Stimulated activated memory B cell treated with anti-CD40 and anti-IgM and Interleukin-4, amounts not matched to agents 10 μg/mL and 1 μg/mL and 100 μg/mL, for 72 hours (primary cell): ENCODE measurements around the gene PHACTR1.
A peak's percentile ranks its signal among the peaks of the same experiment; 100 is the strongest.
"Not testable (repeated sequence)": the region's sequence is repeated elsewhere in the genome, so short reads cannot be mapped to it uniquely, and the experiment has no call there.

Experiments
- ATAC-seq: fragments of 150-1000 bp; cut with Tn5 transposase; 2 replicates; pipeline ENCODE4 v1.10.0; 2021
- H3K27ac Mint-ChIP-seq: one replicate; pipeline ENCODE4 v1.8.0; 2022; ENCODE audit warnings: mild to moderate bottlenecking, mixed read lengths
- H3K27me3 Mint-ChIP-seq: one replicate; pipeline ENCODE4 v1.8.0; 2022; ENCODE audit warnings: mixed read lengths
- H3K36me3 Mint-ChIP-seq: one replicate; pipeline ENCODE4 v1.8.0; 2022; ENCODE audit warnings: mixed read lengths
- H3K4me1 Mint-ChIP-seq: one replicate; pipeline ENCODE4 v1.8.0; 2022; ENCODE audit warnings: mixed read lengths
- H3K4me3 Mint-ChIP-seq: one replicate; pipeline ENCODE4 v1.8.0; 2022; ENCODE audit warnings: mild to moderate bottlenecking, moderate library complexity, mixed read lengths
- H3K9me3 Mint-ChIP-seq: one replicate; pipeline ENCODE4 v1.8.0; 2022; ENCODE audit warnings: mixed read lengths

The PHACTR1 gene

DNA sequence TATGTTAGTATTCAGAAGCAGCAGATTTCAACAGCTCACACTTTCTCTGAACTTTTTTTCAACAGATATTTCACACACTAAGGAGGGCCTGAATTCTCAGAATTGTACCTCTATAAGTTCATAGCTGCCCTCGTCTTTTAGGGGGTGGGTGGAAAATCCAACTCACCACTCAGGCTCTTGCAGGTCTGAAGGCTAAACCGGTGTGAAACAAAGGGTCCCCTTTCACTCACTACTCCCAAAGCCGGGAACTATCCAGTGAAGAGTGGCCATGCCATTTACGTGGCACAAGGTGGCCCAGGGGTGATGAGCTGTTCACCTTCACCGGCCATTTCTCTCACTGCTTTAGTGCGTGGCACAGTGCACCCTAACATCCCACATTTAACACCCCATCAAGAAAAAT is 587.5 kb downstream of the PHACTR1 start:
- H3K9me3 Mint-ChIP-seq = no peaks in the 10 kb centered on the region
- no peaks in the 10 kb centered on the region for H3K27me3 Mint-ChIP-seq
- peaks cover 61% of the 10 kb centered on the region for H3K36me3 Mint-ChIP-seq
- peak overlapping the region; percentile 59 for H3K4me3 Mint-ChIP-seq
- H3K4me1 Mint-ChIP-seq = peaks cover 59% of the 10 kb centered on the region
- H3K27ac Mint-ChIP-seq = peak overlapping the region; percentile 93
- no peak for ATAC-seq

DNA sequence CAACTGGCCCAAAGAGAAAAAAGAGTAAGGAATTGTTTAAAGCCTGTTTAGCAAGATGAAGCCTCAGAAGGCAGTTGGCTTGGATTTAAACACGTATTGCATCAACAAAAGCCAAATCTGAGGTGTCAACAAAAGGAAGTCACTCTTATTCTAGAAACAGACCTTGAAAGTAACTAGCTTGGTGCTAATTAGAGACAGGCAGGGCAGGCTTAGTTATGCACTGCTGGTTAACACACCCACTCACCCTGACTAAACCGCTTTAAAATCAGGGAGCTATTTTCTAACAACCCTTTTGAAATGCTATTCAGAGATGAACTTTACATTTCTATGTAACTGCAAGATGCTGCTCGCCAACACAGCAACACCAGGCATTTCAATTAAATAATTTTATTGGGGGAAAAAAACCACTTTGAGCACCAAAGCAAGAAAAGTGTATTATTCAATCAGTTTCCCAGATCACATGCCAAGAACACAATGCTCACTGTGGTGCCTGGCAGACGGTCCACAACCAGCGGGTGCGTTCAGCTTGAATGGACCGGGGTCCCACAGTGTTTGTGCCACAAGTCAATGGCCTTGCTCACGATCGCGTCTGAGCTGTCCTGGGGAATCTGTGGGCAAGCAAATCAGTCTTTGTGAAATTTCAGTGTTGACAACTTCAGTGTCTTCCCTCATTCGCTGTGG is 588.2 kb downstream of the PHACTR1 start:
- H3K36me3 Mint-ChIP-seq = peaks cover 61% of the 10 kb centered on the region
- peaks cover 53% of the 10 kb centered on the region for H3K4me1 Mint-ChIP-seq
- ATAC-seq = peak; percentile 73
- H3K4me3 Mint-ChIP-seq = peak overlapping the region; percentile 59
- H3K27ac Mint-ChIP-seq = peak overlapping the region; percentile 93
- no peaks in the 10 kb centered on the region for H3K27me3 Mint-ChIP-seq
- H3K9me3 Mint-ChIP-seq = no peaks in the 10 kb centered on the region

DNA sequence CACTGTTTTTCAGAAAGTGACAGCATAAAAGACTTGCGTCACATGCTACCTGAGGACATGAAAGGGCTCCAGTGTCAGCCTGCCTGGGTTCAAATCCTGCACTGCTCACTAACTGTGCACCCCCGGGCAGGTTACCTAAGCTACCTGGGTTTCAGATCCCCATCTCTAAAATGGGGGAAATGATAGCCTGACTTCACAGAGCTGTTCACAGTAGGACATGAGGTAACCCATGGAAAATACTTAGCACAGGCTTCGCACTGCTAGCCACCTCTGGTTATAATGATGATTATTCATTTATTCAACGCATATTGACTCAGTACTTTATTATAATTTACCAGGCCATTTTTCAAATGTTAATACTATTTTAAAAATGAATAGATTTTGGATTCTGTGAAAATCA is 588.7 kb downstream of the PHACTR1 start:
- Mint-ChIP-seq H3K27ac (peak overlapping the region; percentile 93), H3K27me3 (no peaks in the 10 kb centered on the region), H3K36me3 (peaks cover 60% of the 10 kb centered on the region), H3K9me3 (no peaks in the 10 kb centered on the region), H3K4me3 (no peak overlapping the region), H3K4me1 (peaks cover 47% of the 10 kb centered on the region)
- ATAC-seq = no peak

DNA sequence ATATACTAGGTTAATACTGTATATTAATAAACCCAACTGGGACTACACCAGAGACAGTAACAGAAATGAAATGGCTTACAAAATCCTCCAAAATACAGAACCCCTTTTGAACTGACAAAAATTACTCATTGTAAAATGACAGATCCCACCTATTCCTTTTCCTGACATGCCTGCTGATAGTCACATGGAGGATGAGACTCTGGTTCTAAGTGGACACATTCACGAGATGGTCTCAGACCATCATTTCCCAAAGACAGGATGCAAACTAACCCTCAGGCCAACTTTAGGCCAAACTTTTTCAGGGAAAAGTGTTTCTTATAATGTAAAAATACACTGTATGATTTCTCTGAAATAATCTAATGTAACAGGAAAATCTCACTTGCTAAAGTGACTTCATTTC is 589.2 kb downstream of the PHACTR1 start:
- no peak for ATAC-seq
- H3K27ac Mint-ChIP-seq = no peak overlapping the region
- H3K4me1 Mint-ChIP-seq = peaks cover 42% of the 10 kb centered on the region
- no peaks in the 10 kb centered on the region for H3K9me3 Mint-ChIP-seq
- no peak overlapping the region for H3K4me3 Mint-ChIP-seq
- no peaks in the 10 kb centered on the region for H3K27me3 Mint-ChIP-seq
- H3K36me3 Mint-ChIP-seq = peaks cover 55% of the 10 kb centered on the region

DNA sequence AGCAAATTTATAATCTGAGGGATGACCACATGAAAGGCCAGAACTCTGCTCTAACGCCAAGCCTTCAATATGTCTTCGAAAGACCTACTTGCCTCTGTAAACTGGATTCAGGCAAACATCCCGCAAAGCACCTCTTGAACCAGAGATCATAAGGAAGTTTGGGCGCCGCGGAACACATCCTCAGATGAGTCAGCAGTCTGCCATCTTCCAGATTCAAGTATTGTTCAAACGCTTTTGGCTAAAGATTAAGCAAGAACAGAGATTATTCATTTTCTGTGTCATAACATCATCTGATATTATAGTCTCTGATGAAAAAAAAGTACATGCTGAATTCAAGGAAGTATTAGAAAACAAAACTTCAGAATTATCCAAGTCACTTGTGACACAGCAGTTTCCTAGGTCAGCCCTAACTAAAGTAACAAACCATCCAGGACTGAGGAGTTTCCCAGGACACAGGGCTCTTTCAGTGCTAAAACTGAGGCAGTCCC is 591.0 kb downstream of the PHACTR1 start:
- H3K4me3 Mint-ChIP-seq = no peak overlapping the region
- peaks cover 27% of the 10 kb centered on the region for H3K4me1 Mint-ChIP-seq
- no peaks in the 10 kb centered on the region for H3K9me3 Mint-ChIP-seq
- peaks cover 55% of the 10 kb centered on the region for H3K36me3 Mint-ChIP-seq
- ATAC-seq = no peak
- no peak overlapping the region for H3K27ac Mint-ChIP-seq
- H3K27me3 Mint-ChIP-seq = no peaks in the 10 kb centered on the region

DNA sequence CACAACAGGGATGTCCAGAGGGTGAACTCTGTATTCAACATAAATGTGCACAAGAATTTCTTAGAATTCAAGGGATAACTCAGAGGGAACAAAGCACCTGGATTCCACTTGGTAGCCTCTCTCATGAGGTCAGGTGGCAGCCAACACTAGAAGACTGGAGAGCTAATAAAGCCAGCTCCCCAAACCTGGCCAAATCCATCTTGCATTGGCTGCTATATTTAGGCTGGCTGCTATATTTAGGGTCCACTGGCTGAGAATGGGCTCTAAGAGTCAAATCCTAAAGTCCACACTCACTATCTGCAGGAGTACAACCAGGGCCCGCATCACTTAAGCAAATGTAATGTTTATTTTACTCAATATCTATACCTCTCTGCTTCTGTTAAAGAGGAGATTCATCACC is 591.8 kb downstream of the PHACTR1 start:
- Mint-ChIP-seq H3K9me3 (no peaks in the 10 kb centered on the region), H3K4me1 (peaks cover 19% of the 10 kb centered on the region), H3K4me3 (no peak overlapping the region), H3K36me3 (peaks cover 48% of the 10 kb centered on the region), H3K27ac (no peak overlapping the region), H3K27me3 (no peaks in the 10 kb centered on the region)
- no peak for ATAC-seq

DNA sequence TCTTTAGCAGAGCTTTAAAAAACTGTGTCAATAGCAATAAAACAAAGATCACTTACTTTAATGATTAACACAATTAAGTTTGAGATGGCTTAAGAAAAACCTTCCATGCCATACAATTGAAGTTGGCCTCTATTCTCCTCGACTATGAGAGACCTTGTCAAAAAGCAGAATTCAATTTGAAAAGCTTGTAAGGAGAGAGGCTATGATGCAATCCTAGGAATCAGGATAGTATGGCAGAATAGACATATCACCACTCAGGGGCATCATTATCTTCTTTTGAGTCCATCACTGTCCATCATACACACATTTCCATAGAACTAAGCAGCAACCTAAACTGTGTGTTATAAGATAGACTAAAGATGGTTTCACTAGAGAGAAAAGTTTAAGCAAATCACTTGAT is 594.6 kb downstream of the PHACTR1 start:
- peaks cover 66% of the 10 kb centered on the region for H3K36me3 Mint-ChIP-seq
- no peak for ATAC-seq
- no peaks in the 10 kb centered on the region for H3K27me3 Mint-ChIP-seq

DNA sequence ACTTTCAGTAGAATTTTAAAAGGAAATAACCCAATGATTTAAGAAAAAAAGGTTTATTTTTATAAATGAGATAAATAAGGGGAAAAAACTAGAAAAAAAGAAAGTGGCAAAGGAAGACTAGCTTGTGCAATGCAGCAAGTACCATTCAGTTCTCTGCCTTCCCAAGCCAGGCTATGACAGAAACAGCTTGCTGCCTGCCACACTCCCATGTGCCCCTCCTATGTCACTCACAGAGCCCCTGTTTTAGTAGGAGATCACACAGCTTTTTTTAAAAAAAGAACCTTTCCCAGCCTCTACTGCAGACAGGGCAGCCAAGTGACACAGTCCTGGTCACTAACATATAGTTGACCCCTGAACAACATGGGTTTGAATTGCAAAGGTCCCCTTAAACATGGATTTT is 598.2 kb downstream of the PHACTR1 start:
- H3K4me1 Mint-ChIP-seq = no peaks in the 10 kb centered on the region
- peaks cover 69% of the 10 kb centered on the region for H3K36me3 Mint-ChIP-seq
- H3K9me3 Mint-ChIP-seq = no peaks in the 10 kb centered on the region
- no peak overlapping the region for H3K27ac Mint-ChIP-seq
- no peak overlapping the region for H3K4me3 Mint-ChIP-seq
- no peak for ATAC-seq
- no peaks in the 10 kb centered on the region for H3K27me3 Mint-ChIP-seq

More for the DNA sequence above, 594.6 kb downstream of the PHACTR1 start:
- Mint-ChIP-seq H3K4me3 (no peak overlapping the region), H3K9me3 (no peaks in the 10 kb centered on the region), H3K27ac (no peak overlapping the region), H3K4me1 (no peaks in the 10 kb centered on the region)

DNA sequence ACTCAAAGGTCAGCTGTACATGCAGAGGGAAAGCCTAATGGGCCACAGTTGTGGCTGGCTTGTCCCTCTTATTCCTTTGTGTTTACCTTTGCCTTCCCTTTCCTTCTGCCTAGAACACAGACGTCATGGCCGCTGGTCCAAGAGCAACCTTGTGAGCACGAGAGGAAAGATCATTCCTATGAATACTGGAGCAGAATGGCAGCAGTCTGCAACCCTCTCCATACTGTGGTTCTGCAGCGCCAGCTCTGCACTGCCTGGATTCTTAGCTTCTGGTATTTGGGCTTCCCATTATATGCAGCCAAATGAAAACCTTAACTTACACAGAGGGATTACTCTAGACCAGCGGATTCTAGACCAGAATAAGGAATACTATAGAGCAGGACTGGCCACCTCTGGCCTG is 599.3 kb downstream of the PHACTR1 start:
- Mint-ChIP-seq H3K9me3 (no peaks in the 10 kb centered on the region), H3K36me3 (peaks cover 76% of the 10 kb centered on the region), H3K27me3 (no peaks in the 10 kb centered on the region), H3K27ac (no peak overlapping the region), H3K4me3 (no peak overlapping the region), H3K4me1 (no peaks in the 10 kb centered on the region)
- no peak for ATAC-seq

DNA sequence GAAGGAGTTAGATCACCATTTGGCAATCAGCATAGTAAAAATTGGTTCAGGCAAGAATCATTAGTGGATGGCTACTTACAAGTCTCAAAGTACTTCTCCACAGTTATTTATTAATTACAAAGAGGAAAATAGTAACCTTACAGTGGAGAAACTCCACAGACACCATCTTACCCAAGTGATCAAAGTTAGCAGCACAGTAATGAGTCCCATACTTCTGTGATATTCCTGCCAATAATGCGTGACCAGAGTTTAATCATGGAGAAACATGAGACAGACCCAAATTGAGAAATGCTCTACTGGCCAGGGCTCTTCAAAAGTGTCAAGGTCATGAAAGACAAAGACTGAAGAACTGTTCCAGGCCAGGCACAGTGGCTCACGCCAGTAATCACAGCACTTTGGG is 602.3 kb downstream of the PHACTR1 start:
- peaks cover 79% of the 10 kb centered on the region for H3K36me3 Mint-ChIP-seq
- H3K27me3 Mint-ChIP-seq = no peaks in the 10 kb centered on the region
- H3K4me1 Mint-ChIP-seq = no peaks in the 10 kb centered on the region
- no peak overlapping the region for H3K27ac Mint-ChIP-seq
- no peak for ATAC-seq
- H3K9me3 Mint-ChIP-seq = no peaks in the 10 kb centered on the region
- no peak overlapping the region for H3K4me3 Mint-ChIP-seq

DNA sequence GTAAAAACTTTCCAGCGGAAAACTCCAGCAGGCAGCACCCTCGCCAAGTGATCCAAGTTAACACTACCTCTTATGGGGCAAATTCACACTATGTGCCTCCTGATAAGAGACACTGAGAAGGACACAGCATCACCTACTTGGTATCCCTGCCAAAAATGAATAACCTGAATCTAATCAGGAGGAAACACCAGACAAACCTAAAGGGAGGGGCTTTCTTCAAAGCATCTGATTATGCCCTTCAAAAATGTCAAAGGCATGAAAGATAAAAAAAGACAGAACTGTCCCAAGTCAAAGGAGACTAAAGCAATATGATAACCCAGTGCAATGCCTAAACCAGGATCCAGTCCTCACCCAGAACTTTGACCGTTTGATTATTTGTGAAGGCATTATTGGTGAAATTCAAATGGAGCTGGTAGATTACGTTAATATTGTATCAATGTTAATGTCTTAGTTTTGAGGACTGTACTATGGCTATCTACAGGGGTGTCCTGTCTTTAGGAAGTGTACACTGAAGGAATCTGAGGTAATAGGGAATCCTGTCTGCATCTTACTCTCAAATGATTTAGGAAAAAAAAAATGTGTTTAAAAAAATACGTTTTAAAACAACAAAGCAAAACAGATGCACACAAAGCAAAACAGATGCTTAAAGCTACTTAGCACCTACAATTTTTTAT is 603.5 kb downstream of the PHACTR1 start:
- Mint-ChIP-seq H3K27ac (no peak overlapping the region), H3K9me3 (no peaks in the 10 kb centered on the region), H3K36me3 (peaks cover 78% of the 10 kb centered on the region), H3K4me3 (no peak overlapping the region), H3K4me1 (no peaks in the 10 kb centered on the region), H3K27me3 (no peaks in the 10 kb centered on the region)
- no peak for ATAC-seq

DNA sequence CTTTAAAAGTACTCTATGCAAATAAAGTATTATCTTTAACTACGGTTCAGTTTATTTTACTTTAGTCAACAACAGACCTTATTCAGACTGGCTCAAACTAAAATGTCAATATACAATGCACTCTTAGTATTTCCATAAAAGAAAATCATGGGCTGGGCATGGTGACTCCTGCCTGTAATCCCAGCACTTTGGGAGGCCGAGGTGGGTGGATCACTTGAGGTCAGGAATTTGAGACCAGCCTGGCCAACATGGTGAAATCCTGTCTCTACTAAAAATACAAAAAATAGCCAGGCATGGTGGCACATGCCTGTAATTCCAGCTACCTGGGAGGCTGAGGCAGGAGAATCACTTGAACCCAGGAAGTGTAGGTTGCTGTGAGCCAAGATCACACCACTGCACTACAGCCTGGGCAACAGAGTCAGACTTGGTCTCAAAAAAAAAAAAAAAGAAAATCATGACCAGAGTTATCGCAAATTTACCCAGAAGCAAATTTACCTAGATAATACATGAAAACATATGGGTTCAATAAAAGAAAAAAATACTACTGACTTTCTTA is 609.5 kb downstream of the PHACTR1 start:
- Mint-ChIP-seq H3K4me1 (peaks cover 16% of the 10 kb centered on the region), H3K36me3 (peaks cover 24% of the 10 kb centered on the region)
- H3K4me3 Mint-ChIP-seq, ATAC-seq, H3K27me3 Mint-ChIP-seq, H3K27ac Mint-ChIP-seq, H3K9me3 Mint-ChIP-seq: not testable (repeated sequence)

DNA sequence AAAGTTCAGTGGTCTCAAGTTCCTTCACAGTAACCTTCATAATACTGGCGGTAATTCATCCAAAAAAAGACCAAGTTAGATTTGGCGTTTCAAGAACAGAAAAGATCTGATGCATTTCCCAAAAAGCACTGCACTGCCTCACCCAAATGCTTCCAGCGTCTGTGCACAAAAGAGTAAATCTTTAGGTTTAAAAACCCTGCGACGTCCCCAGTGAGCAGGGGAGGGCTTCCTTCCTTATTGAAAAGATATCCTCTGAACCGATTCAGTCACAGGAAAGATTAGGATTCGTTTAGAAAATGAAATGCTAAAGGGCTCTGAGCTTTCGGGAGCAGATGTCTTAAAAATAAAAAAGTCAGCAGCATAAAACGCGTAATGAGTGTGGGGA is 611.1 kb downstream of the PHACTR1 start:
- H3K4me1 Mint-ChIP-seq = peaks cover 16% of the 10 kb centered on the region
- no peaks in the 10 kb centered on the region for H3K9me3 Mint-ChIP-seq
- peak overlapping the region; percentile 97 for H3K4me3 Mint-ChIP-seq
- H3K27ac Mint-ChIP-seq = peak overlapping the region; percentile 95
- peaks cover 14% of the 10 kb centered on the region for H3K36me3 Mint-ChIP-seq
- no peaks in the 10 kb centered on the region for H3K27me3 Mint-ChIP-seq
- ATAC-seq = no peak

DNA sequence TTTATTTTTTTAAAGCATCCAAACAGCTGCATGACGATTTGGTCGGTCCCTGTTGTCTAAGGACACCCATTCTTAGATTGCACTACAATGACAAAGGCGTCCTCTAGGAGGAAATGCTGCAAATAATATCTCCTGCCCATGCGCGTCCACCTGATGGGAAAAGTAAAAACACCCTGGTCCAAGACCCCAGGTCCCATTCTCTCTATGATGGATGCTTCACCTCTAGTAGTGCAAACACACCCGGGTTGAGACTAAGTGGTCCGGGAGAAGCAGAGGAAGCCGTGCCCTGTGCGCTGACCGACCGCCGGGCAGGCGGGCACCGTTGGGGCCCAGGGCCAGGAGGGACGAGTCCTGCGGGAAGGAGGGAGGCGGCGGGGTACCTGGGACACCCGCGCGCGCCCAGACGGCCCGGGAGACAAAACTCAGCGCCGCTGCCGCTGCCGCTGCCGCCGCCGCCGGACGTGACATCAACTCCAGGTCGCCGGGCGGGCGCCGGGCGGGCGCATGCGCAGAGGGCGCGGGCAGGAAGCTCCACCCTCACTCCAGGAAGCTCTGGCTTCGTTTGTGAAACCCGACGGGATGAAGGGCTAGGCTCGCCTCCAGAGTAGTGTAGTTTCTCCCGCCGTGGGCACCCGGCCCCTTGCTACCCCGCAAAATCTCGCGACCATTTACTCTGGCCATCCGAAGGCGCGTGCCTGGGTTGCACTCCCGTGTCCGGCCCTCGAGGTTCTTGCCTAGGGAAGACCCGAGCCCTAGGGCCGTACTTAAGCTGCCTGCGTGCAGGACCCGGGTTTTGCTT is 611.7 kb downstream of the PHACTR1 start, which contains the start of gene TBC1D7:
Gene TBC1D7 (minus strand): TSS at position 462 of the 799 bp plus-strand sequence. CDS start 1,639 bp downstream, outside the sequence.
- H3K27me3 Mint-ChIP-seq = no peaks in the 10 kb centered on the region
- H3K27ac Mint-ChIP-seq = peak within 1 kb of the TSS; percentile 95
- ATAC-seq = peak; percentile 95
- no peaks in the 10 kb centered on the region for H3K9me3 Mint-ChIP-seq
- H3K36me3 Mint-ChIP-seq = peaks cover 11% of the 10 kb centered on the region
- H3K4me1 Mint-ChIP-seq = peaks cover 16% of the 10 kb centered on the region
- H3K4me3 Mint-ChIP-seq = peak within 1 kb of the TSS; percentile 97

DNA sequence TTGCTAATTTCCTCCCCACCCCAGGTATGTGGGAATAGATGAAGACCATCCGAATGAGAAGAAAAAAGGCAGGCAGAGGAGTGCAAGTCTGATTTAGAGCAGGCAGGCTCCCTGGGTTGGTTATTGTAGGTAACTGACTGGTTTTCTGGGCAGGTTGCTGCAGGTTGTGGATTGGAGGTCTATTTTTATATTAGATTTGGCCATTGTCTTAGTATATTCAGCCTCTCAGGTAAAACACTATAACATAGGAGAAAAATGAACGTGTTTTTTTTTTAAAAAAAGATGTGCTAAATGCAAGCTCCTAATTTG is 612.3 kb downstream of the PHACTR1 start:
- Mint-ChIP-seq H3K4me1 (peaks cover 16% of the 10 kb centered on the region), H3K36me3 (peaks cover 7% of the 10 kb centered on the region), H3K9me3 (no peaks in the 10 kb centered on the region), H3K27me3 (no peaks in the 10 kb centered on the region), H3K27ac (peak overlapping the region; percentile 95), H3K4me3 (peak overlapping the region; percentile 97)
- ATAC-seq = no peak
